ENCODE results near the gene HAGHL.
"Not testable (repeated sequence)": the region's sequence is repeated elsewhere in the genome, so short reads cannot be mapped to it uniquely, and the experiment has no call there.

HAGHL gene

DNA sequence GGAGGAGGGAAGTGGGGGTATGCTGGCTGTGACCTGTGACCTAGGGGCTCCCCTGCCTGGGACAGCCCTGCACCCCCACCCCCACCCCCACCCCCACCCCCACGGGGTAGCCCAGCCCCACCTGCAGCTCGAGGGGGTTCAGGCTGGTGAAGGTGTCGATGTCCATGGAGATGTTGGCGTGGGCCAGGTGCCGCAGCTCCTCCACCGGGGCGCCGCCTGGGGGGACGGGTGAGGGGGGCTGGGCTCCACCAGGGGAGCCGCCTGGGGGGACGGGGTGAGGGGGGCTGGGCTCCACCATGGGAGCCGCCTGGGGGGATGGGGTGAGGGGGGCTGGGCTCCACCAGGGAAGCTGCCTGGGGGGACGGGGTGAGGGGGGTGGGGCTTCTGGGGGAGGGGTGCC is 43.5 kb downstream of the HAGHL start:
- no peak for DNase-seq (ENCODE audit: low read depth in 2 of 2)

DNA sequence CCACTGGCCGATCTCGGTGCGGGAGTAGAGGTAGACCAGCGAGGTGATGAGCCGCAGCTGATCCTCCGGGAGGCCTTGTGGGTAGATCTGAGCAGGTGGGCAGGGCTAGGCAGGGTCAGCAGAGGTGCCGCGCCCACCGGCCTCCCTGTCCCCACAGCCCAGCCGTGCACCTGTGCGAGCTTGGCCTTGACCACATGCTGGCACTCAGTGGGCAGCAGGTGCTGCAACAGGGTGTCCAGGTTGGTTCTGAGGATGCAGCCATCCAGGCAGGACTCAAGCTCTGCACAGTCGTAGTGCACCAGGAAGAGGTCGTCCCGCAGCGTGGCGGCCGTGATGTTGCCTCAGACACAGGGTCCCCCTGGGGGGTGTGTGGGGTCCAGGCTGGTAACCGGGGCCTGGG is 46.1 kb downstream of the HAGHL start:
- DNase-seq (ENCODE audit: low read depth in 2 of 2) = no peak

DNA sequence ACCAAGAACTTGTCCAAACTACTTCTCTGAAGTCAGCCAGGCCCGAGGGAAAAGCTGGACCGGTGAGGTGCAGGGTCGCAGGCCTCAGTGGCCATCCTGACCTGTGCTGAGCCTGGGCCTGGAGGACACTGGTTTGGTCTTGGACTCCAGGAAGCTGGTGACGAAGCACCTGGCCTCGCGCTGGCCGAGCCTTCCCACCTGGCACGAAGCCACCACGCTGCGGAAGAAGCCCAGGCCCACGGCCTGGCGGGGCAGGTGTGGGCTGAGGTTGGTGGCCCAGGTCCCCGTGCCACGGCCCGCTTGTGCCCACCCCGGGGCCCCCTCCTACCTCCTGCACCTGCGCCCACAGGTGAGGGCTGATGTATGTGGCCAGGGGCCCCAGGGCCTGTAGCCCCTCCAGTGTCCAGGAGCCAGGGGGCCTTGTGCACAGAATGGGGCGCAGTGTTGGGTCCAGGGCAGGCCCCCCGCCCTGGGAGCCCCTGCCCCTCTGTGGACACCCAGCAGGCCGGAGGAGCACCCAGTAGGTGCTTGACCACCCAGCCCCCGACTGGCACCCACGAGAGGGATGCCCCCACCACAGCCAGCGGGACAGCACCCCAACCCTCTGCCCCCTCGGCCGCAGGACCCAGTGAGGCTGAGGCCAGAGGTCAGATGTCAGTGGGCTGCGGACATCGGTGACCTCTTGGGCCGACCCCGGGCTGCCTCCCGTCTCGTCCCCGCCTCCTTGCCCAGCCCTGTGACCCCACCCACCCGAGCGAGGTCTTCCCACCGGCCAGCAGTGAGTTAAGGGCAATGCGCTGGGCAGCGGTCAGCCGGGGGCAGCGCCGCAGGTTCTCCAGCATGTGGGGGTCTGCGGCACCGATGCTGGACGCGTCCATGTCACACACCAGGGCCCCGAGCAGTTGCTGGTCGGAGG is 47.4 kb downstream of the HAGHL start:
- DNase-seq (ENCODE audit: low read depth in 2 of 2) = no peak

DNA sequence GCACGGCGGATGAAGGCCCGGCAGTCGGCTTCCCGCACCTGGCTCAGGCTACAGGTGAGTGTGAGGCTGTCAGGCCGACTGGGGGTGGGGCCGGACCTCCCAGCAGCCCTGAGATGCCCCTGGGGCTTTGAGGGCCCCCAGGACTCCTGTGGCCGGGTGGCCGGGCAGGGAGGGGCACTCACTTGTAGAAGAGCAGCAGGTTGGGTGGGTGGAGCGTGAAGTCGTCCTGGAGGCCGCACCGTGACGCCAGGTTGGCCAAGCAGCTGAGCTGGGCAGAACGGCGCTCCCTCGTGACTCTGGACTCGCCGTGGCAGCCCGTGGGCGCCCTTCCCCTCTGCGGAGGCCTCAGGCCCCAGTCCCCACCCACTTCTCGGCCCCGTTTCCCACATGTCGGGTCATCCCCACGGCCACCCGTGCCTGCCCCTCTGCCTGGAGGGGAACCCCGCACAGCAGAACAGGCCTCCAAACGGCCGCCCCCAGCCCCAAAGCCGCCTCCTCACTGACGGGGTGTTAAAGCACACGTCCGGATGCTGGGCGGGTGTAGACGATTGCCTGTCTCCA is 48.4 kb downstream of the HAGHL start:
- no peak for DNase-seq (ENCODE audit: low read depth in 2 of 2)

DNA sequence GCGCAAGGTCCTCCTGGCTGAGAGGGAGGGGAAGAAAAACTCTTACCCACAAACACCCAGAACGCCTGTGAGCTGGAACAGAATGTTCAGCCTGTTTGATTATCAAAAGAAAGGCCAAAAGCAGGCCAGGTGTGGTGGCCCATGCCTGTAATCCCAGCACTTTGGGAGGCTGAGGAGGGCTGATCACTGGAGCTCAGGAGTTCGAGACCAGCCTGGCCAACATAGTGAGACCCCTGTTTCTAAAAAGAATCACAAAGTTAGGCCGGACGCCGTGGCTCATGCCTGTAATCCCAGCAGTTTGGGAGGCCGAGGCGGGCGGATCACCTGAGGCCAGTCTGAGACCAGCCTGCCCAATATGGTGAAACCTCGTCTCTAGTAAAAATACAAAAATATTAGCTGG is 49.4 kb downstream of the HAGHL start:
- not testable (repeated sequence) for DNase-seq (ENCODE audit: low read depth in 2 of 2)

DNA sequence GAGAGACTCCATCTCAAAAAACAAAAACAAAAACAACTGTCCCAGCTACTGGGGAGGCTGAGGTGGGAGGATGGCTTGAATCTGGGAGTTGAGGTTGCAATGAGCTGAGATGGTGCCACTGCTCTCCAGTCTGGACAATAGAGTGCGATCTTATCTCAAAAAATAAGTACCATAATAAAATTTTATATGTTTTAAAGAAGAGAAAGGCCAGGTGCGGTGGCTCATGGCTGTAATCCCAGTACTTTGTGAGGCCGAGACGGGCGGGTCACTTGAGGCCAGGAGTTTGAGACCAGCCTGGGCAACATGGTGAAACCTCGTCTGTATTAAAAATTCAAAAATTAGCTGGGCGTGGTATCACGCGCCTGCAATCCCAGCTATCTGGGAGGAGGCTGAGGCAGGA is 49.9 kb downstream of the HAGHL start:
- no peak for DNase-seq (ENCODE audit: low read depth in 2 of 2)

DNA sequence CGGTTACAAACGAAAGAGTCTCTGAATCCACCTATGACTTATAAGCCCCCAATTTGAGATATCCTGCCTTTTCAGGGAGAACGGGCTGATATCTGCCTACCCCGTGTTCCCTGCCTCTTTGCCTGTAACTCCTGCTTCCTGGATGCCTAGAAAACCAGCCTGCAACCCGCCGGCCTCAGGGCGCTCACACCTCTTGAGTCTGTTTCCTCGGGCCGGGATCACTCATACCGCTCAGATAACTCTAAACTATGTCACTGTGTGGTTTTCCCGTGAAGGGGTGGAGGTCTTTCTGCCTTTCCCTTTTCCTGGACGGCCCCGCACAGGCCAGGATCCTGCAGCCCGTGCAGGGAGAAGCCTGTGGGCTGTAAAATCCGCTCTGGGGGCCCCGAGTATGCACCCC is 50.9 kb downstream of the HAGHL start:
- no peak for DNase-seq (ENCODE audit: low read depth in 2 of 2)

DNA sequence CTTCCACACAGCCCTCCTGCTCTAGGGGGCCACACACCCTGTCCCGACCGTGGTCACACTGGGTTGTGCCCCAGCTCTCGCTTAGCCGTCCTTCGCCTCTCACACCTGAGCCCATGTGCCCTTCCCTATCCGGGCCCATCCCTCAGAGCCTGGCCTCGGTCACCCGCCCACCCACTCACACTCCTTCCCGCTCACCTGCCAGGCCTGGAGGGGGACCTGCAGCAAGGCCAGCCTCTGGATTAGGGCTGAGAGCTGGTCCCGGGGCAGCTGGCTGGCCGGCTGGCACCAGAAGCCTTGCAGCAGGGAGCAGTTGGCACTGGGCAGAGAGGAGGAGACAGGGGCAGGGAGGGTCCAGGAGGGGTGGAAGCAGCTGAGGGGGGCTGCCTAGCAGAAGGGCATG is 51.5 kb downstream of the HAGHL start:
- DNase-seq (ENCODE audit: low read depth in 2 of 2) = no peak

DNA sequence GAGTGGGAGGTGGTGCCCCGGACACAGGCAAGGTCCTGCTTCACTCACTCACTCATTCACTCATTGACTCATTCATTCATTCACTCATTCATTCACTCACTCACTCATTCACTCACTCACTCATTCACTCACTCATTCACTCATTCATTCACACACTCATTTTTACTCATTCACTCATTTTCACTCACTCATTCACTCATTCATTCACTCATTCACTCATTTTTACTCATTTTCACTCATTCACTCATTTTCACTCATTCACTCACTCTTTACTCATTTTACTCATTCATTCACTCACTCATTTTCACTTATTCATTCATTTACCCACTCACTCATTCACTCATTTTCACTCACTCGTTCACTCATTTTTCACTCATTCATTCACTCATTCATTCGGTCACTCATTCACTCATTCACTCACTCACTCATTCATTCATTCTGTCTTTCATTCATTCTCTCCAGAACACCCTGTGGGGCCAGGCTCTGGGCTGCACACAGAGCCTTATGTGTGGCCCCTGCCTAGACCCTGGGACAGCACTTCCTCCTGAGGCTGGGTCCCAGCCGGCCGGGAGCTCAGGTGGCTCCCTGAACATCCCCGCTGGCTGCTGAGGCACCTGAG is 52.1 kb downstream of the HAGHL start:
- no peak for DNase-seq (ENCODE audit: low read depth in 2 of 2)

Measured in stimulated activated CD8-positive, alpha-beta memory T cell treated with anti-CD3 and anti-CD28 coated beads, Interleukin-2, amount 100 ng/mL, for 1 hour (primary cell).